ENCODE measurements around the gene PINK1.

The PINK1 gene

GRCh38 chr1:20625176-20626097 is 7.8 kb upstream of the PINK1 start:
- ATAC-seq (no peak), DNase-seq (ENCODE audit: low spot score in 2 of 2) (no peak)
- Mint-ChIP-seq H3K4me3 (no peak overlapping the region), H3K36me3 (no peaks in the 10 kb centered on the region), H3K27ac (no peak overlapping the region), H3K9me3 (no peaks in the 10 kb centered on the region), H3K4me1 (no peaks in the 10 kb centered on the region)

DNA sequence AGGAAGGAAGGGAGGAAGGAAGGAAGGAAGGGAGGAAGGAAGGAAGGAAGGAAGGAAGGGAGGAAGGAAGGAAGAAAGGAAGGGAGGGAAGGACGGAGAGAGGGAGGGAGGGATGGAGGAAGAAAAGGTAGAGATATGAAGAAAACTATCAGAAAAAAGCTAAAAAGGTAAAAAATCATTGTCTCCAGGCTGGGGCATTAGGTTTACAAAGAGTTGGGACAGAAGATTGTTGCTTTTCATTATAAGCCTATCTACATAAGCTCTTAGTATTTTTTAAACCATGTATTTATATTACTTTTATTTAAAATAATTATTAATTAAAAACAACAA is 7.2 kb upstream of the PINK1 start:
- Mint-ChIP-seq H3K27ac (no peak overlapping the region), H3K36me3 (no peaks in the 10 kb centered on the region), H3K4me1 (no peaks in the 10 kb centered on the region), H3K9me3 (no peaks in the 10 kb centered on the region), H3K4me3 (no peak overlapping the region)
- no peak for ATAC-seq
- DNase-seq (ENCODE audit: low spot score in 2 of 2) = no peak

DNA sequence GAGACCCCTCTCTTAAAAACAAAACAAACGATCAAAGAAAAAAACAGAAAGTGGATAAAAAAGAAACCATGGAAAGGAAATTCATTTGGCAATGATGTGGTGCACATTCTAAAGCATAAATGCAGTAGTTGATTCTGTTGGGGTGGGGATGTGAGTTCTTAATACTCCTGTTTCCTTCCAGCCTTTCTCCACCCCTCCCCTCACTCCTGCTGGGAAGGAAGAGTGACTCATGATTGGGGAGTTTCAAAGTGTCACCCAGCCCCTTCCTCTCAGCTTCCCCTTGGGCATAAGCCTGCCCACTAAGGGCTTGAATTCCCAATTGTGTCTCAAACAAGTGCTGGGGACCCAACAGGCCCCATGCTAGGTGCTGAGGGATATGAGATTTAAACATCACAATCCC is 6.7 kb upstream of the PINK1 start:
- no peaks in the 10 kb centered on the region for H3K36me3 Mint-ChIP-seq
- no peak overlapping the region for H3K4me3 Mint-ChIP-seq
- no peaks in the 10 kb centered on the region for H3K9me3 Mint-ChIP-seq
- ATAC-seq = no peak
- H3K27ac Mint-ChIP-seq = no peak overlapping the region
- H3K4me1 Mint-ChIP-seq = no peaks in the 10 kb centered on the region
- DNase-seq (ENCODE audit: low spot score in 2 of 2) = no peak

GRCh38 chr1:20630729-20631128 is 2.5 kb upstream of the PINK1 start:
- H3K9me3 Mint-ChIP-seq = no peaks in the 10 kb centered on the region
- H3K27ac Mint-ChIP-seq = no peak overlapping the region
- H3K4me3 Mint-ChIP-seq = no peak overlapping the region
- ATAC-seq = no peak
- H3K4me1 Mint-ChIP-seq = peaks cover 8% of the 10 kb centered on the region
- H3K36me3 Mint-ChIP-seq = no peaks in the 10 kb centered on the region
- no peak for DNase-seq (ENCODE audit: low spot score in 2 of 2)

- no peaks in the 10 kb centered on the region for H3K9me3 Mint-ChIP-seq
- ATAC-seq (no peak), DNase-seq (ENCODE audit: low spot score in 2 of 2) (no peak)
- peaks cover 16% of the 10 kb centered on the region for H3K4me1 Mint-ChIP-seq
- H3K27ac Mint-ChIP-seq = peak overlapping the region; percentile 23
- H3K4me3 Mint-ChIP-seq = peak overlapping the region; percentile 79
- H3K36me3 Mint-ChIP-seq = no peaks in the 10 kb centered on the region
These were observed 872 bp upstream of the PINK1 start for GRCh38 chr1:20632386-20632785.

DNA sequence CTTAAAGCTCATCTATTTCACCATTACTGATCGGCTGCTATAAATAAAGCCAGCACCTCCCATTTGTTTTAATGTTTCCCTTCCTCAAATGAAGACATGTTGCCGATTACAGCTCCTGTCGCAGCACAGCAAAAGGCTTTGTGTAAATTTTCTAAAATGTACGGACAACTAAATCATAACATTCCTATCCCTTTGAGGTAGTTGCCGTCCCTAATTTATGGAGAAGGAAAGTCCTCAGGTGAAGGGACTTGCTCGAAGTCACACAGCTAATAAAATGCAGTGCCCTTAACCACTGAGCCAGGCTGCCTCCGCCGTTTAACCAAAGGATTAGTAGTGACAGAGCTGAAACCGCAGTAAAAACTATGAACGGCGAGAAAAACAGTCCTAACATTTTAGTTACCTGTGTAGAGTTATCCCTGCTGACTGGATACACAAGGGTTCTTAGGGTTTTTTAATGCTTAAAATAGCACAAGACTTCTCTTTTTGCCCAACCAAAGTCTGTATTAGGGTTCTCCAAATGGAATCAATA is 871 bp downstream of the PINK1 start:
- ATAC-seq (peak; percentile 45), DNase-seq (ENCODE audit: low spot score in 2 of 2) (no peak)
- Mint-ChIP-seq H3K4me1 (peaks cover 16% of the 10 kb centered on the region), H3K36me3 (peaks cover 8% of the 10 kb centered on the region), H3K9me3 (no peaks in the 10 kb centered on the region), H3K4me3 (peak overlapping the region; percentile 79), H3K27ac (peak overlapping the region; percentile 75)

DNA sequence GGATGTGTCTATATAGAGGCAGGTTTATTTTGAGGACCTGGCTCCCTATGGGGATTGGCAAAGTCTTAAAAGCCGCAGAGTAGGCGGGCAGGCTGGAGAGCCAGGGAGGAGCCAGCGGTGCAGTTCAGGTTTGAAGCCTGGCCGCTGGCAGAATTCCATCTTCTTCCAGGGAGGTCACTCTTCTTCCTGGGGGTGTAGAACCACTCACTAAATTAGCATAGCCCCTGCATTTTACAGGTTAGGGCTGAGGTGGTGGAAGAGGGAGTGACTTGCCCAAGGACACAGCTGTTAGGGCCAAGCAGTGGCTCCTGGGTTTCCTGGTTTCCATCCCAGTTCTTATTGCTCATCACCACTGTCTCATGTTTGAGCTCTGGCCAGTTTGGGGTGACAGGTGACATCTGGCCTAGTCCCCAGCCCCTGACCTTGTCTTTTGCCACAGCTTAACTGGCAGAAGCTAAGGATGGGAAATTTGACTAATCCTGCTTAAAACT is 1.4 kb downstream of the PINK1 start:
- peak overlapping the region; percentile 75 for H3K27ac Mint-ChIP-seq
- peaks cover 16% of the 10 kb centered on the region for H3K4me1 Mint-ChIP-seq
- peaks cover 12% of the 10 kb centered on the region for H3K36me3 Mint-ChIP-seq
- DNase-seq (ENCODE audit: low spot score in 2 of 2) (no peak), ATAC-seq (peak; percentile 22)
- no peaks in the 10 kb centered on the region for H3K9me3 Mint-ChIP-seq
- peak overlapping the region; percentile 79 for H3K4me3 Mint-ChIP-seq

GRCh38 chr1:20636785-20637347 is 3.6 kb downstream of the PINK1 start:
- H3K9me3 Mint-ChIP-seq = no peaks in the 10 kb centered on the region
- H3K4me3 Mint-ChIP-seq = no peak overlapping the region
- H3K27ac Mint-ChIP-seq = no peak overlapping the region

DNA sequence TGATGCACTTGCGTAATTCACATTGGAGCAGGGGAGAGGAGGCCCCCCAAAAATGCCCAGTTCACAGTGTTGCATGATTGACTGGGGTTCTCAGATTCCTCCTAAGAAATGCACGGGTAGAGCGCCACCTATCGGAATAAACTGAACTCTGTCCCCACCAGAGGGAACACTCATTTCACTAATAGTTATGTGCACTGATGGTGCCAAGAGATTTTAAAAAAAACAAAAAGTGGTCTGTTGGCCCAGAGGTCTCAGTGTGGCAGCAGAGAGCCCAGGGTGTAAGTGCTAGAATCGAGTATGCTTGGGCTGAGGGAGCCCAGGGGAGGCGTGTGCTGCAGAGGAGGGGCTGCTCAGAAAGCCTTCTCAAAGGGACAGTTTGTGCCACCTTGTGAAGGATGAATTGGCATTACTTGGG is 6.9 kb downstream of the PINK1 start:
- H3K9me3 Mint-ChIP-seq = no peaks in the 10 kb centered on the region
- peaks cover 14% of the 10 kb centered on the region for H3K4me1 Mint-ChIP-seq
- ATAC-seq (peak; percentile 84), DNase-seq (ENCODE audit: low spot score in 2 of 2) (peak; percentile 51 to 75)
- no peak overlapping the region for H3K4me3 Mint-ChIP-seq
- H3K36me3 Mint-ChIP-seq = peaks cover 18% of the 10 kb centered on the region
- H3K27ac Mint-ChIP-seq = no peak overlapping the region

More at GRCh38 chr1:20636785-20637347, 3.6 kb downstream of the PINK1 start:
- DNase-seq (ENCODE audit: low spot score in 2 of 2) = no peak
- ATAC-seq = no peak
- H3K36me3 Mint-ChIP-seq = peaks cover 18% of the 10 kb centered on the region
- peaks cover 22% of the 10 kb centered on the region for H3K4me1 Mint-ChIP-seq

GRCh38 chr1:20641975-20642374 is 8.7 kb downstream of the PINK1 start:
- Mint-ChIP-seq H3K9me3 (no peaks in the 10 kb centered on the region), H3K27ac (peak overlapping the region; percentile 69), H3K36me3 (peaks cover 20% of the 10 kb centered on the region), H3K4me1 (peaks cover 7% of the 10 kb centered on the region), H3K4me3 (no peak overlapping the region)
- DNase-seq (ENCODE audit: low spot score in 2 of 2) (no peak), ATAC-seq (no peak)

GRCh38 chr1:20643080-20643479 is 9.8 kb downstream of the PINK1 start:
- Mint-ChIP-seq H3K27ac (no peak overlapping the region), H3K4me3 (no peak overlapping the region), H3K9me3 (no peaks in the 10 kb centered on the region), H3K36me3 (peaks cover 31% of the 10 kb centered on the region), H3K4me1 (peaks cover 6% of the 10 kb centered on the region)
- ATAC-seq (no peak), DNase-seq (ENCODE audit: low spot score in 2 of 2) (no peak)

DNA sequence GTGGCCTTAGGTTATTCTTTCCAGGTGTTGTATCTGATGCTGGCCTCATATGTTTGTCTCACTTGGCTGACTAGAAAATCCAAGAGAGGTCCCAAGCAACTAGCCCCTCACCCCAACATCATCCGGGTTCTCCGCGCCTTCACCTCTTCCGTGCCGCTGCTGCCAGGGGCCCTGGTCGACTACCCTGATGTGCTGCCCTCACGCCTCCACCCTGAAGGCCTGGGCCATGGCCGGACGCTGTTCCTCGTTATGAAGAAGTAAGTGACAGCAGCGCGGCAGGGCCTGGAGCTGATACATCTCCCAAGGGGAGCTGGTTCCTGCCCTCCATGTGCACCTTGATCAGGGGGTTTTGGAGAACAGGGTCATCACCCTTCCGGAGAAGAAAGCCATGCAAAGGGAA is 11.2 kb downstream of the PINK1 start:
- Mint-ChIP-seq H3K4me1 (peaks cover 6% of the 10 kb centered on the region), H3K9me3 (no peaks in the 10 kb centered on the region), H3K4me3 (no peak overlapping the region), H3K36me3 (peaks cover 34% of the 10 kb centered on the region), H3K27ac (no peak overlapping the region)
- ATAC-seq = no peak
- no peak for DNase-seq (ENCODE audit: low spot score in 2 of 2)

GRCh38 chr1:20645414-20645813 is 12.2 kb downstream of the PINK1 start:
- Mint-ChIP-seq H3K27ac (no peak overlapping the region), H3K4me1 (peaks cover 1% of the 10 kb centered on the region), H3K36me3 (peaks cover 42% of the 10 kb centered on the region), H3K4me3 (no peak overlapping the region), H3K9me3 (no peaks in the 10 kb centered on the region)
- DNase-seq (ENCODE audit: low spot score in 2 of 2) (no peak), ATAC-seq (no peak)

DNA sequence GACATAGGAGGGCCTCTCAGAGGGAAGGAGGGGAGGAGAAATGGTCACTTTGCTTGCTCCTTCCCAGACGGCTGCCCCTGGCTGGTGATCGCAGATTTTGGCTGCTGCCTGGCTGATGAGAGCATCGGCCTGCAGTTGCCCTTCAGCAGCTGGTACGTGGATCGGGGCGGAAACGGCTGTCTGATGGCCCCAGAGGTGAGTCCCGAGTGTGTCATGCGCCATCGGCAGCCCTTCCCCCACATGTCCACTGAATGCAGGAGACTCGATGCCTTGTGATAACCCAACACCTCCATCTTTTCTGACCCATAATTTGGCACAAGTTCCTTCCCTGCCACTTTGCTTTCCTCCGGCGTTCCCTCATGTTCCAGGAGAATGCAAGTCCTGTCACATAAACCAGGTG is 15.2 kb downstream of the PINK1 start:
- DNase-seq (ENCODE audit: low spot score in 2 of 2) (no peak), ATAC-seq (no peak)
- Mint-ChIP-seq H3K4me1 (no peaks in the 10 kb centered on the region), H3K27ac (no peak overlapping the region), H3K36me3 (peaks cover 67% of the 10 kb centered on the region), H3K9me3 (no peaks in the 10 kb centered on the region), H3K4me3 (no peak overlapping the region)

- ATAC-seq = no peak
- peaks cover 72% of the 10 kb centered on the region for H3K36me3 Mint-ChIP-seq
- no peak for DNase-seq (ENCODE audit: low spot score in 2 of 2)
- H3K4me1 Mint-ChIP-seq = no peaks in the 10 kb centered on the region
- no peak overlapping the region for H3K4me3 Mint-ChIP-seq
- H3K9me3 Mint-ChIP-seq = no peaks in the 10 kb centered on the region
- peak overlapping the region; percentile 48 for H3K27ac Mint-ChIP-seq
These were observed 15.7 kb downstream of the PINK1 start for GRCh38 chr1:20648946-20649345.

DNA sequence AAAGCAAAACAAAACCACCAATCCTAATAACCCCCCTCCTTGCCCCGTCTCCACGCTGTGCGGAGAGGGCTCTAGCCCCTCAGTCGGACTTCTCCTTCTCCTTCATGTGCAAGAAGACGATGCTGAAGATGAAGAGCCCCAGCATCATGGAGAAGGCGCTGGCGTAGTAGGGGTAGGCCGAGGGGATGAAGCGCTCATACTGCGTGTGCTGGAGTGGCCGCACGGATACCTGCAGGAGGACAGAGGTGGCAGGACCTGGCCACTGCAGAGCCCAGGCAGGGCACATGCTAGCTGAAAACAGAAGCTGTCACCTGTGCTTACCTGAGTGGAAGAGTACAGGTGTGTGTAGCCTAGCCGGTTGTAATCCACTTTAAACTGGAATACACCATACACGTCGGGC is 19.0 kb downstream of the PINK1 start:
- no peak overlapping the region for H3K27ac Mint-ChIP-seq
- ATAC-seq (no peak), DNase-seq (ENCODE audit: low spot score in 2 of 2) (no peak)
- peaks cover 100% of the 10 kb centered on the region for H3K36me3 Mint-ChIP-seq
- peaks cover 8% of the 10 kb centered on the region for H3K4me1 Mint-ChIP-seq
- no peak overlapping the region for H3K4me3 Mint-ChIP-seq
- H3K9me3 Mint-ChIP-seq = no peaks in the 10 kb centered on the region
